Measurements from ENCODE around the gene SLIT3. TPM values are rescaled to one million over a fixed set of nuclear protein-coding genes. Genes with fewer than 3 reads are reported as not detected.

The SLIT3 gene
- total RNA-seq, 2 experiments from 2014 or later, result not detected

GRCh38 chr5:169013846-169014245, 287.1 kb downstream of the SLIT3 start:
- Histone ChIP-seq H3K4me3 (ENCODE audit: low read length) (no peak overlapping the region), H3K36me3 (ENCODE audit: insufficient read depth, low read length) (no peaks in the 10 kb centered on the region), H3K27me3 (ENCODE audit: control insufficient read depth in 1 of 2, insufficient read depth in 2 of 2, low read length in 2 of 2) (peaks cover 0 to 8% of the 10 kb centered on the region in 2 experiments), H3K9me3 (ENCODE audit: control insufficient read depth in 1 of 2, insufficient read depth in 1 of 2, low read length in 2 of 2) (no peaks in the 10 kb centered on the region), H3K4me1 (ENCODE audit: insufficient read depth, low read length) (no peaks in the 10 kb centered on the region), H3K27ac (ENCODE audit: low read depth in 1 of 2, low read length in 2 of 2) (no peak overlapping the region)
- ATAC-seq (ENCODE audit: poor library complexity) (no peak), DNase-seq (no peak)
- H3K27me3 Mint-ChIP-seq, result peaks cover 18% of the 10 kb centered on the region
- H3K36me3 Mint-ChIP-seq (ENCODE audit: low read depth), result no peaks in the 10 kb centered on the region
- no peaks in the 10 kb centered on the region for H3K9me3 Mint-ChIP-seq
- no peaks in the 10 kb centered on the region for H3K4me1 Mint-ChIP-seq (ENCODE audit: low read depth)
- no peak overlapping the region for H3K4me3 Mint-ChIP-seq
- TF ChIP-seq, protein P1, sequence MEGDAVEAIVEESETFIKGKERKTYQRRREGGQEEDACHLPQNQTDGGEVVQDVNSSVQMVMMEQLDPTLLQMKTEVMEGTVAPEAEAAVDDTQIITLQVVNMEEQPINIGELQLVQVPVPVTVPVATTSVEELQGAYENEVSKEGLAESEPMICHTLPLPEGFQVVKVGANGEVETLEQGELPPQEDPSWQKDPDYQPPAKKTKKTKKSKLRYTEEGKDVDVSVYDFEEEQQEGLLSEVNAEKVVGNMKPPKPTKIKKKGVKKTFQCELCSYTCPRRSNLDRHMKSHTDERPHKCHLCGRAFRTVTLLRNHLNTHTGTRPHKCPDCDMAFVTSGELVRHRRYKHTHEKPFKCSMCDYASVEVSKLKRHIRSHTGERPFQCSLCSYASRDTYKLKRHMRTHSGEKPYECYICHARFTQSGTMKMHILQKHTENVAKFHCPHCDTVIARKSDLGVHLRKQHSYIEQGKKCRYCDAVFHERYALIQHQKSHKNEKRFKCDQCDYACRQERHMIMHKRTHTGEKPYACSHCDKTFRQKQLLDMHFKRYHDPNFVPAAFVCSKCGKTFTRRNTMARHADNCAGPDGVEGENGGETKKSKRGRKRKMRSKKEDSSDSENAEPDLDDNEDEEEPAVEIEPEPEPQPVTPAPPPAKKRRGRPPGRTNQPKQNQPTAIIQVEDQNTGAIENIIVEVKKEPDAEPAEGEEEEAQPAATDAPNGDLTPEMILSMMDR (IDR thresholded peaks at IDR 0.05), result no peak
- intact Hi-C loops (cut with DNase I, micrococcal nuclease), result no loop called here
- ChIA-PET POLR2A (no interaction called here), CTCF (no interaction called here)
- no peak overlapping the region for H3K27ac Mint-ChIP-seq

- no peaks in the 10 kb centered on the region for H3K4me1 ChIP-seq (ENCODE audit: insufficient read depth, low read length)
- ChIA-PET CTCF (no interaction called here), POLR2A (no interaction called here)
- H3K27me3 ChIP-seq (ENCODE audit: control insufficient read depth in 1 of 2, insufficient read depth in 2 of 2, low read length in 2 of 2), result peaks cover 0 to 8% of the 10 kb centered on the region in 2 experiments
- no peak overlapping the region for H3K4me3 ChIP-seq (ENCODE audit: low read length)
- Mint-ChIP-seq H3K36me3 (ENCODE audit: low read depth) (no peaks in the 10 kb centered on the region), H3K4me1 (ENCODE audit: low read depth) (no peaks in the 10 kb centered on the region), H3K9me3 (no peaks in the 10 kb centered on the region), H3K27ac (no peak overlapping the region), H3K4me3 (no peak overlapping the region), H3K27me3 (peaks cover 18% of the 10 kb centered on the region)
- ATAC-seq (ENCODE audit: poor library complexity), result no peak
- no peak overlapping the region for H3K27ac ChIP-seq (ENCODE audit: low read depth in 1 of 2, low read length in 2 of 2)
- TF ChIP-seq, protein P1 (IDR thresholded peaks at IDR 0.05), result no peak
- no peaks in the 10 kb centered on the region for H3K9me3 ChIP-seq (ENCODE audit: control insufficient read depth in 1 of 2, insufficient read depth in 1 of 2, low read length in 2 of 2)
- intact Hi-C loops (cut with DNase I, micrococcal nuclease), result no loop called here
- DNase-seq, result no peak
- H3K36me3 ChIP-seq (ENCODE audit: insufficient read depth, low read length), result no peaks in the 10 kb centered on the region
Observed at GRCh38 chr5:169013208-169013728, 287.7 kb downstream of the SLIT3 start.

DNA sequence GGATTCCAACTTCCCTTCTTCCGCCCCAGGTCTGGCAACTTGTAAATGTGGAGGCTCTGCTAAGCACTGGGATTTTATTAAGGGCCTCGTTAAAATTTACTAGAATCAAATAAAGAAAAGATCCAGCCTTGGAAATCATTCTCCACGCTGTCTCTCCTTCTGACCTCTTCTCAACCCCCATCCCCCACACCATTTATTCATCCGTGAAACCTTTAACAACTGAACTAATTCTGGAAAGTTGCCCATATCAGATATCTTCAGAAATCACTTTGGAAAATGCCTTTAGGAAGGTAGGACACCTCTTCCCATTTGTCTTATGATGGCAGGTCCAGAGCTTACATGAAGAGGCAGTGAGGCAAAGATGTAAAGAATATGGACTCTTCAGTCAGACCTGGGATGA, 288.5 kb downstream of the SLIT3 start:
- no peaks in the 10 kb centered on the region for H3K4me1 Mint-ChIP-seq (ENCODE audit: low read depth)
- no peak for DNase-seq
- ChIA-PET POLR2A (no interaction called here), CTCF (no interaction called here)
- H3K9me3 ChIP-seq (ENCODE audit: control insufficient read depth in 1 of 2, insufficient read depth in 1 of 2, low read length in 2 of 2), result no peaks in the 10 kb centered on the region
- H3K36me3 ChIP-seq (ENCODE audit: insufficient read depth, low read length), result no peaks in the 10 kb centered on the region
- peaks cover 17% of the 10 kb centered on the region for H3K27me3 Mint-ChIP-seq
- H3K4me3 ChIP-seq (ENCODE audit: low read length), result no peak overlapping the region
- intact Hi-C loops (cut with DNase I, micrococcal nuclease), result no loop called here
- H3K4me3 Mint-ChIP-seq, result no peak overlapping the region
- peaks cover 0 to 8% of the 10 kb centered on the region in 2 experiments for H3K27me3 ChIP-seq (ENCODE audit: control insufficient read depth in 1 of 2, insufficient read depth in 2 of 2, low read length in 2 of 2)
- no peak for ATAC-seq (ENCODE audit: poor library complexity)
- H3K9me3 Mint-ChIP-seq, result no peaks in the 10 kb centered on the region
- no peak overlapping the region for H3K27ac Mint-ChIP-seq
- TF ChIP-seq, protein P1 (IDR thresholded peaks at IDR 0.05), result no peak
- no peak overlapping the region for H3K27ac ChIP-seq (ENCODE audit: low read depth in 1 of 2, low read length in 2 of 2)
- no peaks in the 10 kb centered on the region for H3K4me1 ChIP-seq (ENCODE audit: insufficient read depth, low read length)
- H3K36me3 Mint-ChIP-seq (ENCODE audit: low read depth), result no peaks in the 10 kb centered on the region
